Measurements from ENCODE around the gene FAM174C. TPM values are rescaled to one million over a fixed set of nuclear protein-coding genes. Genes with fewer than 3 reads are reported as not detected.
A peak's percentile ranks its signal among the peaks of the same experiment; 100 is the strongest.

FAM174C gene
- total and polyA plus RNA-seq, 11 donors, result 11.6 to 56.4 (median 23.8) TPM

GRCh38 chr19:1278074-1278473 is 2.7 kb downstream of the FAM174C start:
- H3K9me3 ChIP-seq, result no peaks in the 10 kb centered on the region
- H3K27ac ChIP-seq, result no peak overlapping the region
- intact Hi-C loops (cut with DNase I), result loop anchor here in 7 of 10 donors (5.0 to 10.0 kb wide), 10 partner anchors 77 to 777 kb away; partner anchors contain the start of genes GAMT (in 3 of the 7), DAZAP1 (in 2 of the 7), NDUFS7 (in 2 of the 7) and ADAMTSL5 (in 1 of the 7)
- H3K27me3 ChIP-seq, result peaks cover 0 to 5% (median 0%) of the 10 kb centered on the region in 9 donors
- H3K4me1 ChIP-seq, result peaks cover 4 to 43% (median 33%) of the 10 kb centered on the region in 12 donors
- WGBS, 4 donors, result 81 to 92% (median 83%) methylated on average over 12 of the region's 12 CpGs
- TF ChIP-seq POLR2A (IDR thresholded peaks at IDR 0.05) (no peak), CTCF (IDR thresholded peaks at IDR 0.05) (no peak)
- H3K36me3 ChIP-seq, result peaks cover 0 to 53% (median 33%) of the 10 kb centered on the region in 9 donors
- H3K4me3 ChIP-seq, result no peak overlapping the region
- DNase-seq (no peak), ATAC-seq (no peak)

GRCh38 chr19:1278713-1279660 is 3.7 kb downstream of the FAM174C start:
- intact Hi-C loops (cut with DNase I), result loop anchor here in 7 of 10 donors (5.0 to 10.0 kb wide), 10 partner anchors 76 to 776 kb away; partner anchors contain the start of genes GAMT (in 3 of the 7), DAZAP1 (in 2 of the 7), NDUFS7 (in 2 of the 7) and ADAMTSL5 (in 1 of the 7)

GRCh38 chr19:1279782-1280341 is 4.5 kb downstream of the FAM174C start:
- Histone ChIP-seq H3K9me3 (no peaks in the 10 kb centered on the region), H3K4me1 (peaks cover under 1 to 25% (median 15%) of the 10 kb centered on the region in 12 donors), H3K4me3 (no peak overlapping the region), H3K27ac (no peak overlapping the region), H3K27me3 (peaks cover 0 to 22% (median 13%) of the 10 kb centered on the region in 9 donors), H3K36me3 (peaks cover 0 to 35% (median 15%) of the 10 kb centered on the region in 9 donors)
- DNase-seq, result peak; percentile 79 to 91 (median 81)
- intact Hi-C loops (cut with DNase I), result loop anchor here in 8 of 10 donors (5.0 to 10.0 kb wide), 13 partner anchors 75 to 775 kb away; partner anchors contain the start of genes GAMT (in 4 of the 8), DAZAP1 (in 2 of the 8), NDUFS7 (in 2 of the 8) and PLK5 (in 2 of the 8)
- ATAC-seq, result peak; percentile 9 to 52 (median 19)
- WGBS, 4 donors, result 21 to 31% (median 30%) methylated on average over 7 to 10 of the region's 10 CpGs
- TF ChIP-seq POLR2A (IDR thresholded peaks at IDR 0.05) (no peak), CTCF (IDR thresholded peaks at IDR 0.05) (peak; percentile 92 to 97 (median 95))

More at GRCh38 chr19:1278713-1279660, 3.7 kb downstream of the FAM174C start:
- Histone ChIP-seq H3K4me1 (peaks cover 4 to 34% (median 24%) of the 10 kb centered on the region in 12 donors), H3K27me3 (peaks cover 0 to 14% (median 7%) of the 10 kb centered on the region in 9 donors), H3K36me3 (peaks cover 0 to 44% (median 24%) of the 10 kb centered on the region in 9 donors), H3K27ac (no peak overlapping the region), H3K4me3 (no peak overlapping the region), H3K9me3 (no peaks in the 10 kb centered on the region)
- no peak for TF ChIP-seq CTCF (IDR thresholded peaks at IDR 0.05)
- TF ChIP-seq POLR2A (IDR thresholded peaks at IDR 0.05), result no peak
- DNase-seq (no peak), ATAC-seq (no peak)
- WGBS, 4 donors, result 82 to 91% (median 88%) methylated on average over 15 to 25 of the region's 25 CpGs
